Fibroblast of gingiva (primary cell): ENCODE data around the gene ZNRF2.
A peak's percentile ranks its signal among the peaks of the same experiment; 100 is the strongest.
"Not testable (repeated sequence)": the region's sequence is repeated elsewhere in the genome, so short reads cannot be mapped to it uniquely, and the experiment has no call there.

ENCODE experiments used
- DNase-seq: peaks from one replicate; pipeline ENCODE4 v3.0.0-alpha.2; 2011; ENCODE audit warnings: low read depth

The ZNRF2 gene

GRCh38 chr7:30260246-30260768 lies 24.1 kb upstream of the ZNRF2 start:
- no peak for DNase-seq

GRCh38 chr7:30263090-30263710 lies 21.2 kb upstream of the ZNRF2 start:
- no peak for DNase-seq

GRCh38 chr7:30264052-30264451 lies 20.3 kb upstream of the ZNRF2 start:
- DNase-seq: no peak

GRCh38 chr7:30265189-30265588 lies 19.2 kb upstream of the ZNRF2 start:
- not testable (repeated sequence) for DNase-seq

GRCh38 chr7:30266686-30267085 lies 17.7 kb upstream of the ZNRF2 start:
- no peak for DNase-seq

GRCh38 chr7:30268586-30268985 lies 15.8 kb upstream of the ZNRF2 start:
- no peak for DNase-seq

- DNase-seq: no peak
Observed at GRCh38 chr7:30269490-30269889, 14.9 kb upstream of the ZNRF2 start.

- DNase-seq: no peak
Observed at GRCh38 chr7:30270921-30271320, 13.5 kb upstream of the ZNRF2 start.

GRCh38 chr7:30272126-30272525 lies 12.3 kb upstream of the ZNRF2 start:
- no peak for DNase-seq

- DNase-seq: no peak
Observed at GRCh38 chr7:30273552-30273951, 10.8 kb upstream of the ZNRF2 start.

- DNase-seq: no peak
Observed at GRCh38 chr7:30274641-30275040, 9.8 kb upstream of the ZNRF2 start.

- DNase-seq: peak; percentile 46
Observed at GRCh38 chr7:30276203-30276900, 8.0 kb upstream of the ZNRF2 start.

- no peak for DNase-seq
Observed at GRCh38 chr7:30278376-30278775, 6.0 kb upstream of the ZNRF2 start.

- DNase-seq: no peak
Observed at GRCh38 chr7:30278849-30279652, 5.3 kb upstream of the ZNRF2 start.

- DNase-seq: no peak
Observed at GRCh38 chr7:30279653-30279904, 4.8 kb upstream of the ZNRF2 start.

GRCh38 chr7:30280631-30281030 lies 3.8 kb upstream of the ZNRF2 start:
- DNase-seq: no peak

GRCh38 chr7:30281263-30281662 lies 3.1 kb upstream of the ZNRF2 start:
- no peak for DNase-seq

GRCh38 chr7:30281791-30282190 lies 2.6 kb upstream of the ZNRF2 start:
- DNase-seq: no peak

- no peak for DNase-seq
Observed at GRCh38 chr7:30282735-30283134, 1.7 kb upstream of the ZNRF2 start.

GRCh38 chr7:30285067-30285535 lies 704 bp downstream of the ZNRF2 start:
- peak; percentile 34 for DNase-seq

- peak; percentile 64 for DNase-seq
Observed at GRCh38 chr7:30285536-30286284, 1.3 kb downstream of the ZNRF2 start.

GRCh38 chr7:30286749-30287148 lies 2.4 kb downstream of the ZNRF2 start:
- DNase-seq: no peak
